ENCODE data around the gene ATP6V0C. TPM values are rescaled to one million over a fixed set of nuclear protein-coding genes. Genes with fewer than 3 reads are reported as not detected.

The ATP6V0C gene
- total RNA-seq, 1 experiment from 2014 or later: 67.4 TPM

- H3K27me3 ChIP-seq (ENCODE audit: low read length): no peaks in the 10 kb centered on the region
- no peak for TF ChIP-seq CTCF (conservative IDR thresholded peaks at IDR 0.05; ENCODE audit: low read depth, low read length)
- ChIA-PET POLR2A (ENCODE audit: unreplicated experiment) (no interaction called here), CTCF (interaction anchor here (0.7 kb wide), 1 partner anchor 9 kb away, joined by 3 read pairs; the partner anchor contains the start of gene TEDC2)
- H3K4me2 ChIP-seq (ENCODE audit: low read length): peak overlapping the region; percentile 91
- H4K20me1 ChIP-seq (ENCODE audit: low read length): no peaks in the 10 kb centered on the region
- intact Hi-C loops (cut with micrococcal nuclease): no loop called here
- H3K4me3 ChIP-seq (ENCODE audit: low read length): peak overlapping the region; percentile 64; the same call in 1 of the 2 replicates
- no peak overlapping the region for H3K27ac ChIP-seq (ENCODE audit: low read length)
- H3K79me2 ChIP-seq (ENCODE audit: low read length): no peaks in the 10 kb centered on the region
- H2AFZ ChIP-seq (ENCODE audit: low read length): peak overlapping the region; percentile 72; the same call in 1 of the 2 replicates
- no peaks in the 10 kb centered on the region for H3F3A ChIP-seq (ENCODE audit: low read length, unreplicated experiment)
- no peaks in the 10 kb centered on the region for H3K36me3 ChIP-seq (ENCODE audit: low read depth, low read length)
- H3K9me3 ChIP-seq (ENCODE audit: low read length): no peaks in the 10 kb centered on the region
- peaks cover 9% of the 10 kb centered on the region; the same call in 1 of the 2 replicates for H3K4me1 ChIP-seq (ENCODE audit: insufficient read depth, low read length)
- DNase-seq (no peak), ATAC-seq (no peak; the same call in 1 of the 2 replicates)
- no peak overlapping the region for H3K9ac ChIP-seq (ENCODE audit: low read length)
- no TSS peak for BruUV-seq (replicated peaks)
- H3K9me2 ChIP-seq (replicated peaks; ENCODE audit: low read length): no peaks in the 10 kb centered on the region
These were observed 44.9 kb upstream of the ATP6V0C start for GRCh38 chr16:2468725-2469398.

GRCh38 chr16:2469399-2470233, 44.1 kb upstream of the ATP6V0C start:
- Histone ChIP-seq H3K79me2 (ENCODE audit: low read length) (no peaks in the 10 kb centered on the region), H3K9me2 (replicated peaks; ENCODE audit: low read length) (no peaks in the 10 kb centered on the region), H3K36me3 (ENCODE audit: low read depth, low read length) (no peaks in the 10 kb centered on the region), H4K20me1 (ENCODE audit: low read length) (no peaks in the 10 kb centered on the region), H3K9ac (ENCODE audit: low read length) (no peak overlapping the region), H3F3A (ENCODE audit: low read length, unreplicated experiment) (no peaks in the 10 kb centered on the region), H3K4me2 (ENCODE audit: low read length) (no peak overlapping the region), H3K9me3 (ENCODE audit: low read length) (no peaks in the 10 kb centered on the region), H3K4me3 (ENCODE audit: low read length) (no peak overlapping the region), H3K27ac (ENCODE audit: low read length) (no peak overlapping the region), H3K4me1 (ENCODE audit: insufficient read depth, low read length) (peaks cover 9% of the 10 kb centered on the region; the same call in 1 of the 2 replicates), H3K27me3 (ENCODE audit: low read length) (no peaks in the 10 kb centered on the region), H2AFZ (ENCODE audit: low read length) (no peak overlapping the region)
- intact Hi-C loops (cut with micrococcal nuclease): no loop called here
- DNase-seq (no peak), ATAC-seq (no peak)
- no TSS peak for BruUV-seq (replicated peaks)
- ChIA-PET POLR2A (ENCODE audit: unreplicated experiment) (no interaction called here), CTCF (no interaction called here)
- no peak for TF ChIP-seq EZH2 (IDR thresholded peaks at IDR 0.05; ENCODE audit: low read length, unreplicated experiment)
- no peak for TF ChIP-seq EZH2phosphoT487 (IDR thresholded peaks at IDR 0.05; ENCODE audit: borderline replicate concordance, low read length)
- no peak for TF ChIP-seq CTCF (conservative IDR thresholded peaks at IDR 0.05; ENCODE audit: low read depth, low read length)

GRCh38 chr16:2470234-2470601, 43.5 kb upstream of the ATP6V0C start:
- H3K9ac ChIP-seq (ENCODE audit: low read length): no peak overlapping the region
- no peak overlapping the region for H3K4me3 ChIP-seq (ENCODE audit: low read length)
- CTCF ChIA-PET: no interaction called here
- no peak for DNase-seq
- TF ChIP-seq CTCF (conservative IDR thresholded peaks at IDR 0.05; ENCODE audit: low read depth, low read length) (no peak), EZH2 (IDR thresholded peaks at IDR 0.05; ENCODE audit: low read length, unreplicated experiment) (no peak), EZH2phosphoT487 (IDR thresholded peaks at IDR 0.05; ENCODE audit: borderline replicate concordance, low read length) (no peak)
- H2AFZ ChIP-seq (ENCODE audit: low read length): no peak overlapping the region
- H3K9me2 ChIP-seq (replicated peaks; ENCODE audit: low read length): no peaks in the 10 kb centered on the region
- H3K9me3 ChIP-seq (ENCODE audit: low read length): no peaks in the 10 kb centered on the region
- no peaks in the 10 kb centered on the region for H4K20me1 ChIP-seq (ENCODE audit: low read length)
- no peaks in the 10 kb centered on the region for H3K36me3 ChIP-seq (ENCODE audit: low read depth, low read length)
- BruUV-seq (replicated peaks): no TSS peak
- peaks cover 9% of the 10 kb centered on the region; the same call in 1 of the 2 replicates for H3K4me1 ChIP-seq (ENCODE audit: insufficient read depth, low read length)
- POLR2A ChIA-PET (ENCODE audit: unreplicated experiment): no interaction called here
- H3K79me2 ChIP-seq (ENCODE audit: low read length): no peaks in the 10 kb centered on the region
- H3K27ac ChIP-seq (ENCODE audit: low read length): no peak overlapping the region
- H3K4me2 ChIP-seq (ENCODE audit: low read length): no peak overlapping the region
- intact Hi-C loops (cut with micrococcal nuclease): no loop called here
- H3K27me3 ChIP-seq (ENCODE audit: low read length): no peaks in the 10 kb centered on the region
- no peaks in the 10 kb centered on the region for H3F3A ChIP-seq (ENCODE audit: low read length, unreplicated experiment)
- ATAC-seq: no peak

All from PC-3 (cell line).